K562 (cell line): ENCODE measurements around the gene DIPK1A. TPM values are rescaled to one million over a fixed set of nuclear protein-coding genes. Genes with fewer than 3 reads are reported as not detected.

ENCODE experiments used
- CHCHD3 ChIP-seq: fragments of 250-450 bp; sonication (Bioruptor Pico); IDR thresholded peaks from 2 replicates; pipeline ENCODE4 v2.1.2; 2022; ENCODE audit warnings: mild to moderate bottlenecking
- DPF2 ChIP-seq: fragments of 450-650 bp; IDR thresholded peaks from 2 replicates; pipeline ENCODE4 v1.6.1; 2016
- E2F8 ChIP-seq: fragments of 450-650 bp; IDR thresholded peaks from 2 replicates; pipeline ENCODE4 v1.7.1; 2018; ENCODE audit warnings: mild to moderate bottlenecking, low read depth; ENCODE audit not compliant: partially characterized antibody
- GATA2 ChIP-seq: sonication (generic); formaldehyde crosslinking; IDR thresholded peaks from 2 replicates; pipeline ENCODE4 v1.4.0; 2020; ENCODE audit warnings: mild to moderate bottlenecking, missing genetic modification reagents
- HNRNPLL ChIP-seq: fragments of 200-400 bp; formaldehyde crosslinking; IDR thresholded peaks from 2 replicates; pipeline ENCODE4 v1.6.1; 2017; ENCODE audit warnings: low read length, low read depth, mild to moderate bottlenecking; ENCODE audit not compliant: poor library complexity, severe bottlenecking
- KLF13 ChIP-seq: fragments of 450-650 bp; IDR thresholded peaks from 2 replicates; pipeline ENCODE4 v1.6.1; 2016; ENCODE audit warnings: missing genetic modification characterization, low read depth, mild to moderate bottlenecking, missing compliant biosample characterization, moderate library complexity, borderline replicate concordance
- RNF219 ChIP-seq: fragments of 250-450 bp; sonication (Bioruptor Pico); IDR thresholded peaks from 2 replicates; pipeline ENCODE4 v1.5.0; 2022; ENCODE audit warnings: mild to moderate bottlenecking
- XRCC5 ChIP-seq: fragments of 200-400 bp; formaldehyde crosslinking; IDR thresholded peaks from 2 replicates; pipeline ENCODE4 v1.6.1; 2017; ENCODE audit warnings: low read depth, mild to moderate bottlenecking, low read length
- polyA plus RNA-seq, 8 experiments: library from polyadenylated mRNA; depleted of rRNA in 4 of 8; stranded (reverse) in 5 of 8; unstranded in 3 of 8; fragments of >200 nt; fragmentation: Nextera tagmentation in 2 of 8; fragmentation: Illumina TruSeq in 1 of 8; extraction: Ambion mirVana in 2 of 8; extraction: Trizol in 1 of 8; gene quantifications; 2 replicates each; pipeline versions ENCODE4 v1.2.1 to v1.2.3, GENCODE V29; 2011 to 2014; ENCODE audit warnings: inconsistent platforms in 1 of 8, missing spikeins in 1 of 8
- total RNA-seq, 7 experiments: library from RNA; depleted of rRNA in 6 of 7; stranded (reverse); fragments of >200 nt in 6 of 7; fragmentation: Illumina TruSeq in 2 of 7; extraction: Trizol in 2 of 7; gene quantifications; 2 replicates each; pipeline versions ENCODE4 v1.2.1 to v1.2.3, GENCODE V29; 2011 to 2021; ENCODE audit warnings: low replicate concordance in 1 of 7
- TF ChIP-seq, protein P1 (sequence below): sonication (generic); formaldehyde crosslinking; IDR thresholded peaks from 2 replicates; pipeline ENCODE4 v1.8.0; 2022; ENCODE audit warnings: mild to moderate bottlenecking, missing genetic modification reagents

Gene DIPK1A
- total and polyA plus RNA-seq, 9 of the 15 experiments (the other 6 are each of a cell fraction or from before 2014, with no cell fraction given) = 0.54 to 2.5 (median 1.3) TPM

- TF ChIP-seq, protein P1, sequence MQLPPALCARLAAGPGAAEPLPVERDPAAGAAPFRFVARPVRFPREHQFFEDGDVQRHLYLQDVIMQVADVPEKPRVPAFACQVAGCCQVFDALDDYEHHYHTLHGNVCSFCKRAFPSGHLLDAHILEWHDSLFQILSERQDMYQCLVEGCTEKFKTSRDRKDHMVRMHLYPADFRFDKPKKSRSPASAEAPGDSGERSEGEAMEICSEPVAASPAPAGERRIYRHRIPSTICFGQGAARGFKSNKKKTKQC (CRISPR knock-in tag) = no peak
- TF ChIP-seq HNRNPLL (no peak), KLF13 (tag) (no peak), E2F8 (no peak), RNF219 (CRISPR knock-in tag) (no peak), XRCC5 (no peak), DPF2 (peak; percentile 73), GATA2 (peak; percentile 77), CHCHD3 (CRISPR knock-in tag) (no peak)
Measured at GRCh38 chr1:92924501-92924900, 36.8 kb downstream of the DIPK1A start (continued).
